Sigmoid colon (tissue), 7 donors: ENCODE data around the gene RB1. TPM values are rescaled to one million over a fixed set of nuclear protein-coding genes. Genes with fewer than 3 reads are reported as not detected.

ENCODE experiments used
- DNase-seq: peaks from one replicate; pipeline ENCODE4 v3.0.0-alpha.2; 2019
- H3K27ac ChIP-seq, 4 donors: fragments of 200-600 bp; sonication (generic); one replicate each; pipeline ENCODE4 v1.5.1; 2016 to 2019; ENCODE audit warnings: mild to moderate bottlenecking in 1 of 4
- H3K27me3 ChIP-seq, 3 donors: fragments of 200-600 bp; sonication (generic); one replicate each; pipeline ENCODE4 v1.5.1; 2019; ENCODE audit warnings: mild to moderate bottlenecking in 1 of 3
- H3K36me3 ChIP-seq, 4 donors: fragments of 200-600 bp; sonication (generic); one replicate each; pipeline ENCODE4 v1.5.1; 2016 to 2019
- H3K4me1 ChIP-seq, 4 donors: fragments of 200-600 bp; sonication (generic); one replicate each; pipeline ENCODE4 v1.5.1; 2017 to 2019
- H3K4me3 ChIP-seq, 4 donors: fragments of 200-600 bp; sonication (generic); one replicate each; pipeline ENCODE4 v1.5.1; 2017 to 2019; ENCODE audit warnings: mild to moderate bottlenecking in 2 of 4, moderate library complexity in 1 of 4
- H3K9me3 ChIP-seq, 4 donors: fragments of 200-600 bp in 3 of 4; sonication (generic) in 3 of 4; one replicate each; pipeline versions ENCODE4 v1.5.1 to v1.6.1; 2013 to 2019
- EP300 ChIP-seq, 4 donors: sonication (generic); formaldehyde crosslinking; IDR thresholded peaks; one replicate each; pipeline ENCODE4 v1.6.1; 2017; ENCODE audit warnings: antibody characterized with exemption in 4 of 4
- POLR2A ChIP-seq, 2 donors: fragments of 450-650 bp; IDR thresholded peaks; one replicate each; pipeline ENCODE4 v1.6.1; 2016; ENCODE audit warnings: antibody characterized with exemption in 2 of 2, mild to moderate bottlenecking in 2 of 2, moderate library complexity in 2 of 2
- POLR2AphosphoS5 ChIP-seq, 4 donors: sonication (generic); formaldehyde crosslinking; IDR thresholded peaks; one replicate each; pipeline ENCODE4 v1.6.1; 2017; ENCODE audit warnings: antibody characterized with exemption in 4 of 4
- WGBS, 2 donors: extraction: QIAGEN DNeasy Blood & Tissue Kit; methylation state at CpG; one replicate each; pipeline ENCODE4 v1.1.7; 2013; 5-methylcytosine and 5-hydroxymethylcytosine counted together
- intact Hi-C: fragments of 100-400 bp; cut with DNase I; formaldehyde crosslinking; loops from one replicate; pipeline ENCODE4 v1.15.1; 2023
- polyA plus RNA-seq, 3 donors: library from polyadenylated mRNA; stranded (reverse); fragments of 200-250 nt; gene quantifications; one replicate each; pipeline ENCODE4 v1.2.3, GENCODE V29; 2013
- total RNA-seq, 4 donors: library from RNA; depleted of rRNA; stranded (reverse); fragments of >200 nt; gene quantifications; one replicate each; pipeline ENCODE4 v1.1.0, GENCODE V29; 2016
- TF ChIP-seq, protein P1 (sequence below), 4 experiments: fragments of 450-650 bp in 3 of 4; fragments of 200-600 bp in 1 of 4; IDR thresholded peaks; one replicate each; pipeline ENCODE4 v1.5.1; 2016 to 2019; ENCODE audit warnings: antibody characterized with exemption in 4 of 4, mild to moderate bottlenecking in 3 of 4, moderate library complexity in 2 of 4
- donor health status: healthy with polysubstance abuse.
- donor health status: Bipolar disorder and iron deficiency.
- donor health status: healthy.

RB1 gene
- total and polyA plus RNA-seq, 7 donors = 15.6 to 35.6 (median 31.1) TPM

DNA sequence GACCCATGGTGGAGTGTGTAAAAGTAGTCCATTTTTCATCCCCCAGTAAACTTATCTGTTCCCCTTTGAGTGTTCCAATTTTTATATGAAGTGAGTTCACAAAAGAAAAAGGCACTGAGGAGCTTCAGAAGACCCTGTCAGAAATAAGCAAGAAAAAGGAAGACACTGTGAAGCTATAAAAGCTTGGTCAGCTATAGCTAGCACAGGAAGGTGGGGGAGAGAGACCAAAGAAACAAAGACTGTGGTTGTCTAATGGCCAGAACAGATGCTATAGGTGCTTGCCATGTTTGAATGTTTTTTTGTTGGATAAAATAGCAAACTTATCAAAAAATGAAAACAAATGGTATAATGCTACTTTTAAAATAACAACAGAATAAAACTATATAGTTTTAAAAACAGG, 182.8 kb downstream of the RB1 start:
- Histone ChIP-seq H3K27ac (no peak overlapping the region), H3K4me1 (peaks cover 0 to 3% (median 0%) of the 10 kb centered on the region in 4 donors), H3K36me3 (peaks cover 0 to 12% (median 0%) of the 10 kb centered on the region in 4 donors), H3K9me3 (no peaks in the 10 kb centered on the region), H3K27me3 (no peaks in the 10 kb centered on the region), H3K4me3 (no peak overlapping the region)
- TF ChIP-seq EP300 (IDR thresholded peaks at IDR 0.05) (no peak), POLR2AphosphoS5 (IDR thresholded peaks at IDR 0.05) (no peak), POLR2A (IDR thresholded peaks at IDR 0.05) (no peak)
- TF ChIP-seq, protein P1, sequence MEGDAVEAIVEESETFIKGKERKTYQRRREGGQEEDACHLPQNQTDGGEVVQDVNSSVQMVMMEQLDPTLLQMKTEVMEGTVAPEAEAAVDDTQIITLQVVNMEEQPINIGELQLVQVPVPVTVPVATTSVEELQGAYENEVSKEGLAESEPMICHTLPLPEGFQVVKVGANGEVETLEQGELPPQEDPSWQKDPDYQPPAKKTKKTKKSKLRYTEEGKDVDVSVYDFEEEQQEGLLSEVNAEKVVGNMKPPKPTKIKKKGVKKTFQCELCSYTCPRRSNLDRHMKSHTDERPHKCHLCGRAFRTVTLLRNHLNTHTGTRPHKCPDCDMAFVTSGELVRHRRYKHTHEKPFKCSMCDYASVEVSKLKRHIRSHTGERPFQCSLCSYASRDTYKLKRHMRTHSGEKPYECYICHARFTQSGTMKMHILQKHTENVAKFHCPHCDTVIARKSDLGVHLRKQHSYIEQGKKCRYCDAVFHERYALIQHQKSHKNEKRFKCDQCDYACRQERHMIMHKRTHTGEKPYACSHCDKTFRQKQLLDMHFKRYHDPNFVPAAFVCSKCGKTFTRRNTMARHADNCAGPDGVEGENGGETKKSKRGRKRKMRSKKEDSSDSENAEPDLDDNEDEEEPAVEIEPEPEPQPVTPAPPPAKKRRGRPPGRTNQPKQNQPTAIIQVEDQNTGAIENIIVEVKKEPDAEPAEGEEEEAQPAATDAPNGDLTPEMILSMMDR (IDR thresholded peaks at IDR 0.05) = no peak
- intact Hi-C loops = no loop called here
- DNase-seq = no peak

DNA sequence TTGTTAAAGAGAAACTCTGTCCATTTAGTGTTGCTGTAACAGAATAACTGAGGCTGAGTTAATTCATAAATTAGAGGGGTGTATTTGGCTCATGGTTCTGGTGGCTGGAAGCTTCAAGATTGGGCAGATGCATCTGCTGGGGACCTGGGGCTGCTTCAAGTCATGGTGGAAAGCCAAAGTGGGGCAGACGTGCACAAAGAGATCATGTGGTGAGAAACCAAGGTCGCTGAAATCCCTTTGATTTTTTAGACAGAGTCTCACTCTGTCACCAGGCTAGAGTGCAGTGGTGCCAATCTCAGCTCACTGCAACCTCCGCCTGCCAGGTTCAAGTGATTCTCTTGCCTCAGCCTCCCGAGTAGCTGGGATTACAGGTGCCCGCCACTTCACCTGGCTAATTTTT, 183.3 kb downstream of the RB1 start:
- intact Hi-C loops = no loop called here
- TF ChIP-seq EP300 (IDR thresholded peaks at IDR 0.05) (no peak), POLR2AphosphoS5 (IDR thresholded peaks at IDR 0.05) (no peak), POLR2A (IDR thresholded peaks at IDR 0.05) (no peak)
- TF ChIP-seq, protein P1 (IDR thresholded peaks at IDR 0.05) = no peak
- DNase-seq = no peak
- Histone ChIP-seq H3K9me3 (no peaks in the 10 kb centered on the region), H3K27me3 (no peaks in the 10 kb centered on the region), H3K27ac (no peak overlapping the region), H3K4me1 (peaks cover 0 to 8% (median 0%) of the 10 kb centered on the region in 4 donors), H3K36me3 (peaks cover 0 to 12% (median 0%) of the 10 kb centered on the region in 4 donors), H3K4me3 (no peak overlapping the region)
- 89 to 91% methylated on average over 5 of the region's 5 CpGs for WGBS, 2 donors

DNA sequence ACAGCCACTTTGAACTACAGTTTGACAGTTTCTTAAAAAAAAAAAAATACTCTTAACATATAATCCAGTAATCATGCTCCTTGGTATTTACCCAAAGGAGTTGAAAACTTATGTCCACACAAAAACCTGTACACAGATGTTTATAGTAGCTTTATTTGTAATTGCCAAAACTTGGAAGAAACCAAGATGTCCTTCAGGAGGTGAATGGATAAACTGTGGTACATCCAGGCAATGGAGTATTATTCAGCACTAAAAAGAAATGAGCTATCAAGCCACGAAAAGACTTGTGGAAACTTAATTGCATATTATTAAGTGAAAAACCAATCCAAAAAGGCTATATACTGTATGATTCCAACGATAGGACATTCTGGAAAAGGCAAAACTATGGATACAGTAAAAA, 184.4 kb downstream of the RB1 start:
- Histone ChIP-seq H3K4me1 (peaks cover 0 to 10% (median 0%) of the 10 kb centered on the region in 4 donors), H3K27me3 (no peaks in the 10 kb centered on the region), H3K36me3 (peaks cover 0 to 5% (median 0%) of the 10 kb centered on the region in 4 donors), H3K9me3 (no peaks in the 10 kb centered on the region), H3K27ac (no peak overlapping the region), H3K4me3 (no peak overlapping the region)
- intact Hi-C loops = no loop called here
- no peak for DNase-seq
- TF ChIP-seq POLR2A (IDR thresholded peaks at IDR 0.05) (no peak), POLR2AphosphoS5 (IDR thresholded peaks at IDR 0.05) (no peak), EP300 (IDR thresholded peaks at IDR 0.05) (no peak)
- TF ChIP-seq, protein P1 (IDR thresholded peaks at IDR 0.05) = no peak
- 94% methylated on average over 2 of the region's 2 CpGs for WGBS, 2 donors

DNA sequence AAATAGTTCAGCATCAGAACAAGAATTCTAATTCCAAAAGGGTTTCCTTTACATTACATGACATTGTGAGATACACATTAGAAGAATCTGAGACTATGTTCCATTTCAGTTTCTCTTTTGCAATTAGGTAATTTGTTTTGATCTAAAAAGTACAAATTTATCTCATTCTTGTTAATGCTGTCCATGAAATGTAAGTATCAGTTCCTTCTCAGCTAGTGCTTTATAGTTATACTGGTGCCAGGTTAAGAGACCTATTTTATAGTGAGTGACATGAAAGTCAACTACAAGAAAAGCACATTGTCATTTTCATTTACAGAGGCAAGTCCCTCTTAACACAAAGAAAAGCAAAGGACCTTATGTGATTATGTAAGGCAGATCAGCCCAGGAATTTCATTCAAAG, 185.4 kb downstream of the RB1 start:
- intact Hi-C loops = no loop called here

More for the DNA sequence above, 185.4 kb downstream of the RB1 start:
- H3K9me3 ChIP-seq = no peaks in the 10 kb centered on the region
- no peak for DNase-seq
- peaks cover 0 to 10% (median 0%) of the 10 kb centered on the region in 4 donors for H3K4me1 ChIP-seq
- H3K27me3 ChIP-seq = no peaks in the 10 kb centered on the region
- H3K36me3 ChIP-seq = no peaks in the 10 kb centered on the region
- no peak overlapping the region for H3K27ac ChIP-seq
- TF ChIP-seq EP300 (IDR thresholded peaks at IDR 0.05) (no peak), POLR2A (IDR thresholded peaks at IDR 0.05) (no peak), POLR2AphosphoS5 (IDR thresholded peaks at IDR 0.05) (no peak)
- TF ChIP-seq, protein P1 (IDR thresholded peaks at IDR 0.05) = no peak
- H3K4me3 ChIP-seq = no peak overlapping the region
